Measurements from ENCODE around the gene AMFR. TPM values are rescaled to one million over a fixed set of nuclear protein-coding genes. Genes with fewer than 3 reads are reported as not detected.

The AMFR gene
- total RNA-seq, 4 donors from 2014 or later: 110 to 130 (median 126) TPM

- Histone ChIP-seq H3K27me3 (no peaks in the 10 kb centered on the region), H3K9me3 (no peaks in the 10 kb centered on the region), H3K36me3 (no peaks in the 10 kb centered on the region), H3K27ac (no peak overlapping the region), H3K4me3 (no peak overlapping the region), H3K4me1 (peaks cover 9% of the 10 kb centered on the region)
- no peak for DNase-seq (ENCODE audit: low spot score in 2 of 2)
- 82% methylated on average over 9 of the region's 9 CpGs for WGBS
- TF ChIP-seq POLR2A (IDR thresholded peaks at IDR 0.05) (no peak), POLR2AphosphoS5 (IDR thresholded peaks at IDR 0.05) (no peak), EP300 (IDR thresholded peaks at IDR 0.05) (no peak), CTCF (IDR thresholded peaks at IDR 0.05) (no peak)
These were observed 103.8 kb downstream of the AMFR start for GRCh38 chr16:56321571-56321970.

- no peaks in the 10 kb centered on the region for H3K27me3 ChIP-seq
- TF ChIP-seq POLR2AphosphoS5 (IDR thresholded peaks at IDR 0.05) (no peak), POLR2A (IDR thresholded peaks at IDR 0.05) (no peak), EP300 (IDR thresholded peaks at IDR 0.05) (no peak)
- no peak overlapping the region for H3K27ac ChIP-seq
- WGBS: 82% methylated on average over 7 of the region's 7 CpGs
- H3K36me3 ChIP-seq: no peaks in the 10 kb centered on the region
- H3K4me1 ChIP-seq: peaks cover 9% of the 10 kb centered on the region
- no peak for DNase-seq (ENCODE audit: low spot score in 2 of 2)
- no peaks in the 10 kb centered on the region for H3K9me3 ChIP-seq
- H3K4me3 ChIP-seq: no peak overlapping the region
These were observed 104.4 kb downstream of the AMFR start for GRCh38 chr16:56320811-56321558.

GRCh38 chr16:56320056-56320455 is 105.3 kb downstream of the AMFR start:
- DNase-seq (ENCODE audit: low spot score in 2 of 2): no peak
- 96% methylated on average over 8 of the region's 8 CpGs for WGBS
- H3K4me3 ChIP-seq: no peak overlapping the region
- no peaks in the 10 kb centered on the region for H3K9me3 ChIP-seq
- no peak overlapping the region for H3K27ac ChIP-seq
- no peaks in the 10 kb centered on the region for H3K36me3 ChIP-seq
- TF ChIP-seq EP300 (IDR thresholded peaks at IDR 0.05) (no peak), CTCF (IDR thresholded peaks at IDR 0.05) (no peak), POLR2A (IDR thresholded peaks at IDR 0.05) (no peak), POLR2AphosphoS5 (IDR thresholded peaks at IDR 0.05) (no peak)
- peaks cover 9% of the 10 kb centered on the region for H3K4me1 ChIP-seq
- H3K27me3 ChIP-seq: no peaks in the 10 kb centered on the region

GRCh38 chr16:56319376-56319775 is 106.0 kb downstream of the AMFR start:
- H3K4me1 ChIP-seq: peaks cover 9% of the 10 kb centered on the region
- H3K27me3 ChIP-seq: no peaks in the 10 kb centered on the region
- H3K4me3 ChIP-seq: no peak overlapping the region
- DNase-seq (ENCODE audit: low spot score in 2 of 2): no peak
- no peak for TF ChIP-seq CTCF (IDR thresholded peaks at IDR 0.05)
- no peak for TF ChIP-seq POLR2AphosphoS5 (IDR thresholded peaks at IDR 0.05)
- no peak for TF ChIP-seq EP300 (IDR thresholded peaks at IDR 0.05)
- no peak for TF ChIP-seq POLR2A (IDR thresholded peaks at IDR 0.05)
- WGBS: 68% methylated on average over 3 of the region's 6 CpGs
- no peaks in the 10 kb centered on the region for H3K9me3 ChIP-seq
- H3K27ac ChIP-seq: no peak overlapping the region
- no peaks in the 10 kb centered on the region for H3K36me3 ChIP-seq

- DNase-seq (ENCODE audit: low spot score in 2 of 2): no peak
- H3K9me3 ChIP-seq: no peaks in the 10 kb centered on the region
- H3K27ac ChIP-seq: no peak overlapping the region
- no peaks in the 10 kb centered on the region for H3K36me3 ChIP-seq
- peaks cover 9% of the 10 kb centered on the region for H3K4me1 ChIP-seq
- no peaks in the 10 kb centered on the region for H3K27me3 ChIP-seq
- WGBS: 24% methylated on average over 1 of the region's 1 CpG
- TF ChIP-seq EP300 (IDR thresholded peaks at IDR 0.05): no peak
- TF ChIP-seq POLR2A (IDR thresholded peaks at IDR 0.05): no peak
- no peak for TF ChIP-seq CTCF (IDR thresholded peaks at IDR 0.05)
- TF ChIP-seq POLR2AphosphoS5 (IDR thresholded peaks at IDR 0.05): no peak
- H3K4me3 ChIP-seq: no peak overlapping the region
These were observed 106.6 kb downstream of the AMFR start for GRCh38 chr16:56318827-56319140.

All from suprapubic skin (tissue), 4 donors.